DMS153 (cell line): ENCODE measurements around the gene GPR17.
A peak's percentile ranks its signal among the peaks of the same experiment; 100 is the strongest.

Source experiments
- DNase-seq: peaks from one replicate; lab custom pipeline; 2025; lab: John Stamatoyannopoulos, UW

Gene GPR17

DNA sequence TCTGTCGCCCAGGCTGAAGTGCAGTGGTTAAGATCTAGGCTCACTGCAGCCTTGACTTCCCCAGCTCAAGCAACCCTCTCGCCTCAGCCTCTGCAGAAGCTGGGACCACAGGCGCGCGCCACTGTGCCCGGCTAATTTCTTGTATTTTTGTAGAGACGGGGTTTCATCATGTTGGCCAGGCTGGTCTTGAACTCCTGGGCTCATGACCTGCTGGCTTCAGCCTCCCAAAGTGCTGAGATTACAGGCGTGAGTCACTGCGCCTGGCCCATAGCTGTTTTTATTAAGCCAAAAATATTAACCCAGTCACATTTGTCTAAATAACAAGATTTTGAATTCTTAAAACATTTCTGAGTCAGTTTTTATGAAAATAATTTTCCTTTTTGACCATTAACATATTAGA lies 49.0 kb downstream of the GPR17 start:
- no peak for DNase-seq

- DNase-seq: no peak
These were observed 49.8 kb downstream of the GPR17 start for GRCh38 chr2:127695491-127696472.

DNA sequence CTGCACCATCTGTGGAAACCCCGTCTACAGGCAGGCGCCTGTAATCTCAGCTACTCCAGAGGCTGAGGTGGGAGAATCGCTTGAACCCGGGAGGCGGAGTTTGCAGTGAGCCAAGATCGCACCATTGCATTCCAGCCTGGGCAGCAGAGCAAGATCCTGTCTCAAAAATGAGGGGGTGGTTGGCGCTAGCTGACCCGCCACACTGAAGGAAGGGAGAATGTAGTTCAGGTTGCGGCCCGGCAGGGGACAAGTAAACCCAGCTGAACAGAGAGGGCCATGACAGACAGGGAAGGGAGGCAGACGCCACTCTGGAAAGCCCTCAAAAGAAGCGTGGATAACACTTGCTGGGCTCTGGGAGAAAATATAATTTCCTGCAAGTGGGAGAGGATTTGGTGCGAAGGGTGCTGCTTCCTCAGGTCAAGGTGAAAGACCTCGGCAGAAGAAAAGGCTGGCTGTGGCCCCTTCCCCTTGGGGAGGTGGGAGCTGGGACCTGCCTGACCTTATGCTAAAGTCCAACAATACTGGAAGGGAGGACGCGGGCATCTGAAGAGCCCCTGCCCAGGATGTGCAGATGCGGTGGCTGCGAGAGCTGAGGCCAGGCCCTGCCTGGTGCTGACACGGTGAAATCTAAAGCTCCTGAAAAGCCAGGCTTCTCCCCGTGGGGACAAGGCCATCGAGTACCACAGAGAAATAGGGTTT lies 51.7 kb downstream of the GPR17 start:
- no peak for DNase-seq

- DNase-seq: no peak
These were observed 52.8 kb downstream of the GPR17 start for GRCh38 chr2:127698553-127699355.

GRCh38 chr2:127700527-127701192 lies 54.7 kb downstream of the GPR17 start:
- peak; percentile 66 for DNase-seq

- peak; percentile 89 for DNase-seq
These were observed 55.3 kb downstream of the GPR17 start, which contains the start of gene SFT2D3 for GRCh38 chr2:127701193-127701650. Gene SFT2D3, plus strand, starts transcription at chr2:127701497. Its CDS starts 32 bp downstream, at chr2:127701529.

DNA sequence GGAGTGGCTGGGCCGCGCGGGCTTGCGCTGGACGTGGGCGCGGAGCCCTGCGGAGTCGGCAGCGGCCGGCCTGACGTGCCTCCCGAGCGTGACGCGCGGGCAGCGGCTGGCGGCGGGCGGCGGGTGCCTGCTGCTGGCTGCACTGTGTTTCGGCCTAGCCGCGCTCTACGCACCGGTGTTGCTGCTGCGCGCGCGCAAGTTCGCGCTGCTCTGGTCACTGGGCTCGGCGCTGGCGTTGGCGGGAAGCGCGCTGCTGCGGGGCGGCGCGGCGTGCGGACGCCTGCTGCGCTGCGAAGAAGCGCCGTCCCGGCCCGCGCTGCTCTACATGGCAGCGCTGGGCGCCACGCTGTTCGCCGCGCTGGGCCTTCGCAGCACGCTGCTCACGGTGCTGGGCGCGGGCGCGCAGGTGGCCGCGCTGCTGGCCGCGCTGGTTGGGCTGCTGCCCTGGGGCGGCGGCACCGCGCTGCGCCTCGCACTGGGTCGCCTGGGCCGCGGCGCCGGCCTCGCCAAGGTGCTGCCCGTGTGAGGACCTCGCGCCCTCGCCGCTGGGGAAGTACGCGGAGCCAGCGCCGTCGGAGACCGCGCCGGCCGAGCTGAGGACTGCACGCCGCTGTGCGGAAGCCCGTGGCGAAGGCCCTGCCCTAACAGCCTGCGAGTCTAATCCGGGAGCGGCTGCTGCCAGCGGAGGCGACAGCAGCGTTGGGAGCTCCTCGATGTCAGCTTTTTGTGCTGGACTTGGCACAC lies 55.9 kb downstream of the GPR17 start:
- peak; percentile 30 for DNase-seq
